Activated effector memory CD4-positive, alpha-beta T cell treated with anti-CD3 and anti-CD28 coated beads, Interleukin-2, amount 50 U/mL, for 16 hours (primary cell): Measurements from ENCODE around the gene CYP2B6.
"Not testable (repeated sequence)": the region's sequence is repeated elsewhere in the genome, so short reads cannot be mapped to it uniquely, and the experiment has no call there.

ENCODE experiments used
- DNase-seq: peaks from one replicate; pipeline ENCODE4 v3.0.0-alpha.2; 2020

CYP2B6 gene

GRCh38 chr19:41039806-41040205 lies 48.7 kb downstream of the CYP2B6 start:
- DNase-seq = no peak

- not testable (repeated sequence) for DNase-seq
These were observed 54.0 kb downstream of the CYP2B6 start for GRCh38 chr19:41045095-41045494.

DNA sequence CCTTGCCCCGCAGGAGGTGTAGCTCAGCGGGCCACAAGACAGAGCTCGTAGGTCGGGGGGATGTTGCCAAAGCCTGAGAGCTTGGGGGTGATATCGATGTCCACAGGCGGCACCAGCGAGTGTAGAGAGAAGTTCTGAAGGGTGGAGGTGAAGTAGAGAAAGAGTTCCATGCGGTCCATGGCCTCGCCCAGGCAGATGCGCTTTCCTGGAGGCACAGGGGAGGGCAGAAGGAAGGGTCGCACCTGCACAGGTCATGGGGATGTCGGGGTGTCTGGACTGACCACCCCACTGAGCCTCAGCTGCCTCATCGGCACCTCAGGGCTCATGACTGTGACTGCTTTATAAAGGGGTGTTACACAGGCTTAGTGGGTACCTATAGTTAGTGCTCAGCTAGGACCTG lies 59.3 kb downstream of the CYP2B6 start:
- DNase-seq = no peak

DNA sequence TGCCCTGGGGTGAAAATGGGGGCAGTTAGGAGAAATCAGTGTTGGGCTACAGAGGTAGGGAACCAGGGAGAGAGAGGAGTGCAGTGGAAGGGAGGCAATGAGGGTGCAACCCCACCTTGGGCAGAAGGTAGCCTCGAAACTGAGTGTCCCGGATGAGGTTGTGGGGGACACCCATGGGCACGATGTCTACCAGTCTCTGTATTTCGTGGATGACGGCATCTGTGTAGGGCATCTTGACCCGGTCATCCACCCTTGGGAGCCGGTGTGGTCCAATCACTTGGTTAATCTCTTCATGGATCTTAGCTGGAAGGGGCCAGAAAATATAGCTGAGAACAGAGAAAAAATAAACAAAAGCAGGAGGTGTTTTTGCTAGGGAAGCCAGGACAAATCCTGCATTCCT lies 61.1 kb downstream of the CYP2B6 start:
- not testable (repeated sequence) for DNase-seq

GRCh38 chr19:41053331-41053730 lies 62.2 kb downstream of the CYP2B6 start:
- not testable (repeated sequence) for DNase-seq

GRCh38 chr19:41064974-41065569 lies 74.0 kb downstream of the CYP2B6 start:
- no peak for DNase-seq
